GM19025 (cell line): Measurements from ENCODE around the gene NTN3.
A peak's percentile ranks its signal among the peaks of the same experiment; 100 is the strongest.

Experiments
- ATAC-seq: cut with Tn5 transposase; IDR thresholded peaks from one replicate; pipeline ENCODE4 v1.9.1; 2021; ENCODE audit warnings: mild to moderate bottlenecking, low read depth, moderate library complexity; ENCODE audit not compliant: unreplicated experiment

Gene NTN3

DNA sequence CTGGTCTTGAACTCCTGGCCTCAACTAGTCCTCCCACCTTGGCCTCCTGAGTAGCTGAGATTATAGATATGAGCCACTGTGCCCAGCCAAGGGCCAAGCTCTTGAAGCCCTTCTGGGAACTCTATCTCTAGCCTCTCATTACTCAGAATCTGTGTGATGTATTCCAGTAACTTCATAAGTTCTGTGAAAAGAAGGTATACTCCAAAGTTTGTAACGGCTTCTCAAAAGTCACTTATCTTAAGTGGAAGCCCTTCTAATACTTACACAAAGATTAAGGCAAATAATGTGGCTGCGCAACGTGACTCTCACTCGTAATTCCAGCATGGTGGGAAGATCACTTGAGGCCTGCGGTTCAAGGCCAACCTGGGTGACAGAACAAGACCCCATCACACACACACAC lies 23.5 kb downstream of the NTN3 start:
- no peak for ATAC-seq

DNA sequence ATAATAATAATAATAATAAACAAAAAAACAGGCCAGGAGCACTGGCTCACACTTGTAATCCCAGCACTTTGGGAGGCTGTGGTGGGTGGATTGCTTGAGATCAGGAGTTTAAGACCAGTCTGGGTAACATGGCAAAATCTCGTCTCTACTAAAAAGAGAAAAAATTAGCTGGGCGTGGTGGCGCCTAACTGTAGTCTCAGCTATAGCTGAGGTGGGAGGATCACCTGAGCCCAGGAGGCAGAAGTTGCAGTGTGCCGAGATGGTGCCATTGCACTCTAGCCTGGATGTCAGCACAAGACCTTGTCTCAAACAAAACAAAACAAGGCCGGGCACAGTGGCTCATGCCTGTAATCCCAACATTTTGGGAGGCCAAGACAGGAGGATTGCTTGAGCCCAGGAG lies 23.9 kb downstream of the NTN3 start:
- no peak for ATAC-seq

DNA sequence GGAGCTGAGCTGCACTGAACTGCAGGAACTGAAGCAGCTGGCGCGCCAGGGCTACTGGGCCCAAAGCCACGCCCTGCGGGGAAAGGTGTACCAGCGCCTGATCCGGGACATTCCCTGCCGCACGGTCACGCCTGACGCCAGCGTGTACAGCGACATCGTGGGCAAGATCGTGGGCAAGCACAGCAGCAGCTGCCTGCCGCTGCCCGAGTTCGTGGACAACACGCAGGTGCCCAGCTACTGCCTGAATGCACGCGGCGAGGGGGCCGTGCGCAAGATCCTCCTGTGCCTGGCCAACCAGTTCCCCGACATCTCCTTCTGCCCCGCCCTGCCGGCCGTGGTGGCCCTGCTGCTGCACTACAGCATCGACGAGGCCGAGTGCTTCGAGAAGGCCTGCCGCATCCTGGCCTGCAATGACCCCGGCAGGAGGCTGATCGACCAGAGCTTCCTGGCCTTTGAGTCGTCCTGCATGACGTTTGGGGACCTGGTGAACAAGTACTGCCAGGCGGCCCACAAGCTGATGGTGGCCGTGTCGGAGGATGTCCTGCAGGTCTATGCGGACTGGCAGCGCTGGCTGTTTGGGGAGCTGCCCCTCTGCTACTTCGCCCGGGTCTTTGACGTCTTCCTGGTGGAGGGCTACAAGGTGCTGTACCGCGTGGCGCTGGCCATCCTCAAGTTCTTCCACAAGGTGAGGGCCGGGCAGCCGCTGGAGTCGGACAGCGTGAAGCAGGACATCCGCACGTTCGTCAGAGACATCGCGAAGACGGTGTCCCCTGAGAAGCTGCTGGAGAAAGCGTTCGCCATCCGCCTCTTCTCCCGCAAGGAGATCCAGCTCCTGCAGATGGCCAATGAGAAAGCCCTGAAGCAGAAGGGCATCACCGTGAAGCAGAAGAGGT lies 25.4 kb downstream of the NTN3 start:
- ATAC-seq = no peak

DNA sequence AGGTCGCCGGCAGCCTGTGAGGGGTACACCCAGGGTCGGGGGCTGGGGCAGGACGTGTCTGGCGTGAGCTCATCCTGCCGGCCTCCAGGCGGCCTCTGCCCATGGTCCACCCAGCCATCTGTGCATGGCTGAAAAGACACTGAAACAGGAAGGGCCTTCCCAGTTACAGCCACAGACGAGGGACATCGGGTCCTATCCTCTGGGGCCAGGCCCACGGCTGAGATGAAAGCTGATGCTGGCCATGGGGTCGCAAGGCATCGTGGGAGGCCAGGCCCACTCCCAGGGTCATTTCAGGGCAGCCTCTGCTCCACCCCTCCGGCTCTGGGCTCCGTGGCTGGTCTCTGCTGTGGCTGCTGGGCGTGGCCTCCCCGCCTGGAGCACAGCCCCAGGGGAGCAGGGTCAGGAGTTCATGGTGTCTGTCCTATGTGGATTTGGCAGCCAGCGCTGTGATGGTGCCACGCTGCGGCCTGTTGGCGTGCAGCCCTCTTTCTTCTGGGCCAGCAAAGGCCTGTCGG lies 26.1 kb downstream of the NTN3 start:
- no peak for ATAC-seq

DNA sequence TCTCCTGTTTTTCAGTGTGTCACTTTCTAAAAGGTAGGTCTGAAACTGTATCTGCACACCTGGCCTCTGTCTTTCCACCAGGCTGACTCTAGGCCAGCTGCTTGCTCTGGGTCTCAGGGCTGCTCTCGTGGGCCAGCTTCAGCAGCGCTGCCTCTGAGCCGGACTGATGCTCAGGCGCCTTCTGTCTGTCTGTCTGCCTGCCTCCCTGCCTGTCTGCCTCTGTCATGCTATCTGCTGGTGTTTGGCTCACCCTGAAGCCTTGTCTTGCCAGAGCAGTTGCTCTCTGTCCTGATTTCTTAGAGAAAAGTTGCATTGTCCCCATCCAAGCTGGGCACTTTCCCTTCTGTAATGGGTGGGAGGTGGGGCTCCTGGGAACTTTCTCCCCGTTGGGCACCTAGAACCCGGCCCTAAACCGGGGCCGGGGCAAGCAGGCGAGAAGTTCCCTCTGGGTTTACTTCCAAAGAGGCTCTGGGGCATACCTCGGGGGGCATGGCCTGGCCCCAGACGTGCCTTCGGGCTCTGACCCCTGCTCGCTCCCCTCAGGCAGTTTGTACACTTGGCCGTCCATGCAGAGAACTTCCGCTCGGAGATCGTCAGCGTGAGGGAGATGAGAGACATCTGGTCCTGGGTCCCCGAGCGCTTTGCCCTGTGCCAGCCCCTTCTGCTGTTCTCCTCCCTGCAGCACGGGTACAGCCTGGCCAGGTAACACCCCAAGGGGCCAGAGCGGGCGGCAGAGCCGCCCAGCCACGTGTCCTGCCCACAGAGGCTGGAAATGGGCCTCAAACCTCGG lies 26.8 kb downstream of the NTN3 start:
- no peak for ATAC-seq

DNA sequence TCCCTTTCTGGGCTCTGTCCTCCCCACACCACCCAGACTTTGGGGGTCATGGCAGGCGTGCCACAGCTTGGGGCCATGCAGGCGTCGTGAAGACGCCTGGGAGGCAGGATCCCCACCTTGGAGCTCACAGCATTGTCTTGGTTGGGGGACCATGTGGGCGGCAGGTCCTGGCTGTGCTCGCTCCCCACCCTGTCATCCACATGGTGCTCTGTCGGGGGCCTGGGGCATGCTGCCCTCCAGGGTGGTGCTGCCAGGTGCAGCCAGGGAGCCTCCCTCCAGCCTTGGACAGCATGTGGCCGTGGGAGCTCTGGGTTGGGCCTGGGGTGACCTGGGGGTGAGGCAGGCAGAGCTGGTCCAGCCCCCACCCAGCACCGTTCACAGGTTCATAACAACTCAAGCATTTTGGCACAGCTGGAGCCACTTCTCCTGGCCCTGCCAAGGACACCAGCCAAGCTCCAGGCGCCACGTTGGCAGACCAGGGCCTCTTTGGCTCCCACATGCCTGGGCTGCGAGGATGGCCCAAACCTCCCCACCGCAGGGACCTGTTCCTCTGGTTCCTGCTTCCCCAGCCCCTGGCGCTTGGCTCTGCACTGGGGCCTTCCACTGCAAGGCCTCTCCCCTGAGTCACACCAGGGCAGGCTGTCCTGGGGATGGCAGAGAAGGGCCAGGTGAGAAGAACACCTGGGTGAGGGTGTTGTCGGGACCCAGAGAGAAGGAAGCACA lies 27.6 kb downstream of the NTN3 start:
- no peak for ATAC-seq

DNA sequence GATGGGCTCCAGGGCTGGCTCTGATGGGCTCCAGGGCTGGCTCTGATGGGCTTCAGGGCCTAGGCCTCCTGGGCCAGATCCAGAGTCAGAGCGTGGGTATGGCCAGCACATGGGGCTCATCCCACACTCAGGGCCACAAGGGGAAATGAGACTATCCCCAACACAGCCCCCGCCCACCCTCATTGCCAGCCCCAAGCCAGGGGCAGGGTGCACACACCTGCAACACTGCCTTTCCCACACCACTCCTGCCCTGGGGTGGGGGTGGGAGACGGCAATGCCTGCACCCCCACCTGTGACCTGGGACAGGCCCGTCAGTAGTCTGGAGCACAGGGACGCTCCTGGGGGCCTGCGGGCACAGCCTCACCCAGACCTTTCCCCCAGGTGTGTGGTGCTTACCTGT lies 28.4 kb downstream of the NTN3 start:
- ATAC-seq = no peak

DNA sequence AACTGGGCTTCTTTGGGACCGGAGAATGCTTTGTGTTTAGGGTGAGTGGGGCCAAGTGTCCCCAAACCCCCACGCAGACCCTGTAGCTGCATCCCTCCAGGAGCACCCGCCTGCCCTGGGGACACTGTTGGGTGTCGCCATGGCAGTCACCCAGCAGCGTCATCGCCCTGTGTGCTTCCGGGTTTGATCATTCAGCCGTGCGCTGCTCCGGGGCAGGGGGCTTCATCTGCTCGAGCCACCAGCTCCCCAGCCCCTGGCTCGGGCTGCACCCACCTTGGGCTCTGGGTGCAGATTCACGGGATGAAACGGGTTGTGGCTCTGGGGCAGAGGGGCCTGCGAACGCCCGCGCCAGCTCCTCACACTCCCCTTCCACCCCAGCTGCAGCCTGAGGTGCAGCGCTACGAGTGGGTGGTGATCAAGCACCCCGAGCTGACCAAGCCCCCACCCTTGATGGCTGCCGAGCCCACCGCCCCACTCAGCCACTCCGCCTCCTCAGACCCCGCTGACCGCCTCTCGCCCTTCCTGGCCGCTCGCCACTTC lies 28.9 kb downstream of the NTN3 start:
- no peak for ATAC-seq

DNA sequence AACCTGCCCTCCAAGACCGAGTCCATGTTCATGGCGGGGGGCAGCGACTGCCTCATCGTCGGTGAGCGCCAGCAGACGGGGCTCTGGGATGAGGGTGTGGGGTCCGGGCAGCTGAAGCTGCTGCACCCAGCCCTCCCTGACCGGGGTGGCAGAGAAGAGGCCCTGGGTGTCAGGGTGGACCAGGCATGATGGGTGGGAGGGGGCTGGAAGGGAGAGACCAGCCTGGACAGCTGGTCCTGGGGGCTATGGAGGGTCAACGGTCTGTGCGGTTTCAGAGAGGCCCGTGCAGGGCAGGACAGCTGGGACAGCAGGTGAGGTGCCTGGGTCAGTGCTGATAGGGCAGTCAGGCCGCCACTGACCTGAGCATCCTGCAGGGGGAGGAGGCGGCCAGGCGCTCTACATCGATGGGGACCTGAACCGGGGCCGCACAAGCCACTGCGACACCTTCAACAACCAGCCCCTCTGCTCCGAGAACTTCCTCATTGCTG lies 29.4 kb downstream of the NTN3 start:
- ATAC-seq = no peak

DNA sequence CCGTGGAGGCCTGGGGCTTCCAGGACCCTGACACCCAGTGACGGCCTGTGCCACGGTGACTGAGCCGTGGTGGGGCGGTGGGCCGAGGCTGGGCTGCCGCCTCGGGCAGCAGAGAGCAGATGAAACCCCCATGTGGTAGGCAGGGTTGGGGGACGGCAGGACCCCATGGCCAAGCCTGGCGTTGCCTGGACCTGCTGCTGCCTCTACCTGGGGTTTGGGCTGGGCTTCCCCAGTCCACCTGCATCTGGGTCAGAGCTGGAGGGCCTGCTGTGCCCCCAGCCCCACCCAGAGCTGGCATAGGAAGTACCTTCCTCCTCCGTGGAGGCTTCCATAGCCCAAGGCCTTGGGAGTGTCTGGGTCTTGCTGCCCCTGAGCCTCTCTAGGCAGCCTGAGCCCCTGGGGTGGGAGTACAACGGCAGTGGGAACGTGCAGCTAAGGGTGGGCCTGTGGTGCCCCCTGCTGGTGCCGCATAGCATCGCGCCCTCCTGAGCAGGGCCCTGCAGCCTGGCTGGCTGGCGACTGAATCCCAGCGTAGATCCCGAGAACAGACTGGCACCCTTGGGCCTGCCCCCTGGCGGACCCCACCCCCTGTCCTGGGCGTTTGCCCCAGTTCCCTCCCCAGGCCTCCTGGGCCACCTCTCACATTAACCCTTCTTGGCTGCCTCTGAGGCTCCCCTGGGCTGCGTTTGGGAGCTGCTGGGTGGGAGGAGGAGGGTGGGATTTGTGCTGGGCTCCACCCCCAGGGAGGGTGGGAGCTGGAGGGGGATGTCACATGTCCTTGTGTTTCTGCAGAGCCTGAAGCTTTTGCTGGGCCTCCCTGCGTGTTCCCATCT lies 30.0 kb downstream of the NTN3 start:
- peak; percentile 58 for ATAC-seq

DNA sequence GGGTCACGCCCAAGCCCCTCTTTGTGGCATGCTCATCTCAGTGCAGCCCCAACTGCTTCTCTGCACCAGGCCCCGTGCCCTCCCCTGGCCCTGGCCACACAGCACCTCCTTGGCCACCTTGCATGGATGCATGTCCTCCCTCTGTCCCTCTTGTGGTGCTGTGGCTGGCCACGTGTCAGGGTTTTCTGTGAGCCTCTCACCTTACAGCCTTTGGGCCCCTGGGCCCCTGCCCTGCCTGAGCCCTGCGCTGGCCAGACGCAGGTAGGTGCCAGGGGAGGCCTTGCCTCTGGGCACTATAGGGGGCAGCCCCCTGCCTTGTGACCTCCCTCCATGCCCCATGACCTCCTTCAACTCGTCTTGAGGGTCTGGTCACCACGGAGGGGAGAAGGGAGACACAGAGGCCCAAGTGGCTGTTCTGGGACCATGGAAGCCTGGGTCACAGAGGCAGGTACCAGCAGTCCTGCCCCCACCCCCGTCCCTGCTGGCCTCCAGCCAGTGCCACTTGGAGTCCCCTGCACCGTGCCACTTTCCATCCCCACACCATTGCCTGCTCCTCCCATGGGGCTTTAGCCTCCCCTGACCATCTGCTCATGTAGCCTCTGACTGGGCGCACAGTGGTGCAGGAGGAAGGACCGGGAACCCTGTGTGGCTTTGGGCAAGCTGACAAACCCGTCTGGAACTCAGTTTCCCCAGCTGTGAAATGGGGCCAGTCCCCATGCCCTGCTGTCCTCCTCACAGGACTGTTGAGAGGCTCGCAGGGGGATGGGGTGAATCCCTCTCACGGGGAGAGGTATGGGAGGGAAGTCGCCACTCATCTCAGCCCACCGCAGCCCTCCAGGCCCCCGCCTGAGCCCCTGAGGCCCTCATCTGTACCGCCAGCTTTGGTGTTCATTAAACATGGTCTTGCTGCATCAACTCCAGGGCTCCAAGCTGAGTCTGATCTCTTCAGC lies 31.1 kb downstream of the NTN3 start:
- no peak for ATAC-seq

DNA sequence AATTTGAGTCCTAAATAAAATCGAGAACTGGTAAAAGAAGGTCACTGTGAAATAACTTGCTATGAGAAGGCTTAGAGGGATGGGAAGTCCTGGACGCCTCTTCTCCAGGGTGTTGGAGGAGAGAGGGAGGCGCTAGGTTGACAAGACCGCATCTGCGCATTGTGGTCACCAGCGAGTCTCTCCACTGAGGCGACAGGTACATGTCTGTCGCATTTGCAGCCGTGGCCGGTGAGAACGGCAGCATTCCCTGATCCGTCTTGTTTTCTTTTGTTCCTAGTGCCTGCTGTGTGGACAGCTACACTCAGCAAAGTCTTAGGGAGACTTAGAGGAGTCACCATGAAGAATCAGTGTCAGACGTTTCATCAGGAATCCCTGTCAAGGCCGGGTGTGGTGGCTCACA lies 34.6 kb downstream of the NTN3 start:
- no peak for ATAC-seq

DNA sequence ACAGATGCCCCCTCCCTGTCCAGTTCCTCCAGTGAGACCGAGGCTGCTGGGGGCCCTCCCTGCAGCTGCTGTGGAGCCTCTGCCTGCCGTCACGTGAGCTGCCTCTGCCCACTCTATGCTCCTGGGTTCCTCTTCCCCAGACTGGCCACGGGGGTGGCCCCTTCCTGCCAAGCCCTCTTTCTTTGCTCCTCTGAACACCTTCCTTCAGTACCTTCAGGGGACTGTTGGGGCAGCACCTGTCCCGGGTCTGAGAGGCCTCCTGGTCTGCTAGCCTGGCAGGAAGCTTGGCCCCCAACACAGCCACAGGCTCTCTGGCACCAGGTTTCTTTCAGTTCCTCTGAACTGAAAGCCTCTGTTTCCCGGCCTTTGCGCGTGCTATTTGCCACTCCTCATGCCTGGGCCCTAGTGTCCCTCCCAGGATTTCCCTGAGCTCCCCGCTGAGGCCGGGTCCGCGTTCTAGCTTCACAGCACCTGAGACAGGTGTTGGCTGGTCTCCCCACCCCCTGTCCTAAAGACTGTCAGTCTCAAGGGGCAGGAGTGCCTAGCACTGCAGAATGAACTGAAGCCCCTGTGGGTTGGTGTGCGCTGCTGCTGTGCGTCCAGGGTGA lies 36.1 kb downstream of the NTN3 start:
- ATAC-seq = no peak

DNA sequence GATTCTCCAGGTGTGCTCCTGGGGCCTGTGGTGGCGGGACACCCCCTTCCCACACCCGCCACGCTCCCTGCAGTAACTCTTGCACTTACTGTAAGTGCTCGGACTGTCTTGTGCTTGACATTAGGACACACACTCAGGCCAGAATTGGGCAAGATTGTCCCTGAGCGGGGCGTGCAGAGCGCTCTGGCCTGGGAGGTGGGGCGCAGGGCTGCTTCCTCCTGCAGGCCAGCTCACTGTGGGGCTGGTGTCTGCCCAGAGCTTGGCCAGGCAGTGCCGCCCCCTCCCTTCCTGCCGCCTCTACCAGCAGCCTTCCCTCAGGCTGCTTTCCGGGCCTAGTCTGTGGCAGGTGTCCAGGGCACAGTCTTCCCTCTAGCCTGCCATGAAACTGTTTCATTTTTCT lies 36.6 kb downstream of the NTN3 start:
- no peak for ATAC-seq

DNA sequence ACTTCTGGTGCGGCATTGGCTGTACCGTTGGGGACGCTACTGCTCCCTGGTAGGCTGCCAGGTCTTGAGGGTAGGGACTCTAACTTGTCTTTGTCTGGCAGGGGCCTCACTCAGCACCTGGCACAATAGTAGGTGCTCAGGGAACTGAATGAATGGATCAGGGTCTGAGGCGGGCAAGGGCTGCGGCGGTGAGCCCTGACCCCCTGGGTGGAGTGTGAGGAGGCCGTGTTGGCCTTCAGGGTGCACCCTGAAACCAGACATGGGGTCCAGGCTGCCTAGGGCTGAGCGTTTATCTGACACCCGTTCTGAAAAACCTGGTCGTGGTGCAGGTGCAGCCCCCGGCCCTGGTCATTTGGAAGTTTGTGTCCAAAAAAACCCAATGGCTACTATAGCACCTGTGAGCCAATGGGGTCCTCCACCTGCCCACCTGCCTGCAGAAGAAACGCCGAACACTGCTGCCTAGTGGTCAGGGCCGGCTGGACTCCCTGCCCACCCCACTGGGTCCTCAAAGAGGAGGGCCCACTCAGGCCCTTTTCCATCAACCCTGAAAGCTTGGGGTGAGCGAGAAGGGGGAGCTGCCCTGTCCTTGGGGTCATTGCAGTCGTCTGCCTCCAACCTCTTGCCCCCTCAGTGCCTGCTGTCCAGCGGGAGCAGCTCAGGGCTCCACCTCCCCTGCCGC lies 37.8 kb downstream of the NTN3 start:
- no peak for ATAC-seq

DNA sequence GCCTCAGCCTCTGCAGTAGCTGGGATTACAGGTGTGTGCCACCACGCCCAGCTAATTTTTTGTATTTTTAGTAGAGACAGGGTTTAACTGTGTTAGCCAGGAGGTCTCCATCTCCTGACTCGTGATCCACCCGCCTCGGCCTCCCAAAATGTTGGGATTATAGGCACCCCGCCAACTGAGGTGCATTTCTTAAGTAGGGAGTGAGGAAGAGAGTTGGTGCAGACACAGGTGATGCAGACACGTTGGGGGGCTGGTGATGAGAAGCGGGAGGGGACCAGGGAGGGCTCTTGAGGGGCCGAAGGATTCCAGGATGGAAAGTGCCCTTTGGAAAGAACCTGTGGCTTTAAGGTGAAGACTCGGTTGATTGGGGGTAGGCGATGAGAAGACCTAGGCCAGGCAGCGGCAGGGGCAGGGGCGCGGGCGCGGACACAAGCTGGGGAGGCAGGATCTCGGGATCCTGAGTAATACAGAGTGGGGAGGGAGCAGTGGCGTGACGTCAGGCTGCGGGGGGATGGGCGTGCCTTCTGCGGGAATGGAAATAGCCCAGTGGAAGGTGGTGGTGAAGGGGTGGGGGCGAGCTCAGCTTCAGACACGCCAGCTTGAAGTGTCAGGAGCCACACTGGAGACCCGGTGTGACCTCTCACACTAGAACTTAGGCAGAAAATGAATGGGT lies 40.2 kb downstream of the NTN3 start:
- ATAC-seq = no peak
